H1 (cell line): ENCODE measurements around the gene KCTD2. TPM values are rescaled to one million over a fixed set of nuclear protein-coding genes. Genes with fewer than 3 reads are reported as not detected.

Experiments used
- BRCA1 ChIP-seq: IDR thresholded peaks from 2 replicates; pipeline ENCODE4 v1.6.1; 2012; ENCODE audit warnings: low read depth, low read length, improper control_type of control experiment
- CBX8 ChIP-seq: fragments of 300-800, 300-1000 bp; sonication (generic); IDR thresholded peaks from 2 replicates; pipeline ENCODE4 v1.7.1; 2016; ENCODE audit warnings: low read depth, low read length, borderline replicate concordance
- CHD1 ChIP-seq: IDR thresholded peaks from 2 replicates; pipeline ENCODE4 v1.6.1; 2012; ENCODE audit warnings: low read depth, low read length, improper control_type of control experiment
- CTBP2 ChIP-seq: IDR thresholded peaks from 2 replicates; pipeline ENCODE4 v1.7.0; 2011; ENCODE audit warnings: borderline replicate concordance, mild to moderate bottlenecking, moderate library complexity, mixed read lengths, low read length; ENCODE audit not compliant: insufficient read depth, insufficient read length
- EGR1 ChIP-seq: IDR thresholded peaks from 2 replicates; pipeline ENCODE4 v1.6.1; 2011; ENCODE audit warnings: low read depth, low read length, borderline replicate concordance
- EP300 ChIP-seq, 2 experiments: IDR thresholded peaks; 1 replicate in 1 of 2; 2 replicates in 1 of 2; pipeline ENCODE4 v1.6.1; 2011 to 2012; ENCODE audit warnings: low read depth in 2 of 2, low read length in 2 of 2, mild to moderate bottlenecking in 2 of 2, borderline replicate concordance in 1 of 2, inconsistent platforms in 1 of 2, moderate library complexity in 1 of 2
- GABPA ChIP-seq: IDR thresholded peaks from 2 replicates; pipeline ENCODE4 v1.6.1; 2011; ENCODE audit warnings: mild to moderate bottlenecking, low read length, moderate library complexity, borderline replicate concordance; ENCODE audit not compliant: insufficient read depth
- GTF2F1 ChIP-seq: IDR thresholded peaks from 2 replicates; pipeline ENCODE4 v1.6.1; 2012; ENCODE audit warnings: low read depth, low read length, improper control_type of control experiment, borderline replicate concordance
- HDAC2 ChIP-seq, 2 experiments: fragments of 300-600 bp in 1 of 2; sonication (generic) in 1 of 2; IDR thresholded peaks; 2 replicates each; pipeline ENCODE4 v1.6.1; 2011 to 2012; ENCODE audit warnings: low read depth in 2 of 2, low read length in 2 of 2, mild to moderate bottlenecking in 2 of 2, moderate library complexity in 2 of 2, borderline replicate concordance in 1 of 2, inconsistent platforms in 1 of 2
- JUN ChIP-seq: IDR thresholded peaks from 2 replicates; pipeline ENCODE4 v1.6.1; 2011; ENCODE audit warnings: low read depth, mild to moderate bottlenecking, improper control_type of control experiment, low read length
- POLR2AphosphoS5 ChIP-seq: IDR thresholded peaks from 2 replicates; pipeline ENCODE4 v1.6.1; 2011; ENCODE audit warnings: low read depth, low read length
- RXRA ChIP-seq: IDR thresholded peaks from 2 replicates; pipeline ENCODE4 v1.6.1; 2011; ENCODE audit warnings: low read depth, mild to moderate bottlenecking, low read length, moderate library complexity; ENCODE audit not compliant: insufficient read depth
- SAP30 ChIP-seq: fragments of 300-600 bp; sonication (generic); IDR thresholded peaks from 2 replicates; pipeline ENCODE4 v1.7.1; 2012; ENCODE audit warnings: low read length, moderate library complexity, mild to moderate bottlenecking, inconsistent platforms; ENCODE audit not compliant: insufficient read depth, insufficient replicate concordance
- SIRT6 ChIP-seq: IDR thresholded peaks from one replicate; pipeline ENCODE4 v1.7.1; 2012; ENCODE audit warnings: low read length, inconsistent platforms
- SP1 ChIP-seq: IDR thresholded peaks from 2 replicates; pipeline ENCODE4 v1.6.1; 2011; ENCODE audit warnings: low read depth, low read length
- SRF ChIP-seq: IDR thresholded peaks from 2 replicates; pipeline ENCODE4 v1.6.1; 2011; ENCODE audit warnings: mild to moderate bottlenecking, low read depth, low read length, moderate library complexity
- SUZ12 ChIP-seq: fragments of 200-600 bp; sonication (generic); IDR thresholded peaks from 2 replicates; pipeline ENCODE4 v1.6.1; 2012; ENCODE audit warnings: mild to moderate bottlenecking, inconsistent platforms, low read length, moderate library complexity, mixed read lengths
- TBP ChIP-seq: IDR thresholded peaks from 2 replicates; pipeline ENCODE4 v1.6.1; 2011; ENCODE audit warnings: low read depth, low read length, improper control_type of control experiment
- YY1 ChIP-seq: IDR thresholded peaks from 2 replicates; pipeline ENCODE4 v1.6.1; 2011; ENCODE audit warnings: low read depth, mild to moderate bottlenecking, low read length
- polyA plus RNA-seq, 7 experiments: library from polyadenylated mRNA; depleted of rRNA in 3 of 7; stranded (reverse) in 5 of 7; unstranded in 2 of 7; fragments of >200 nt in 5 of 7; fragments of 200-250 nt in 2 of 7; gene quantifications; 1 replicate in 5 of 7; 2 replicates in 1 of 7; 4 replicates in 1 of 7; pipeline versions ENCODE4 v1.2.1 to v1.2.3, GENCODE V29; 2011 to 2013; ENCODE audit warnings: missing spikeins in 2 of 7, mixed read lengths in 2 of 7
- total RNA-seq: library from RNA; stranded (reverse); fragmentation: NEBNext Ultra II Directional; extraction: Animal tissue kit (Norgen Biotek cat#: 25700); gene quantifications from 2 replicates; pipeline ENCODE4 v1.2.1, GENCODE V29; 2021
- TF ChIP-seq, protein P1 (sequence below): IDR thresholded peaks from 2 replicates; pipeline ENCODE4 v1.6.1; 2011; ENCODE audit warnings: low read depth, mild to moderate bottlenecking, low read length; ENCODE audit not compliant: insufficient read depth
- TF ChIP-seq, protein P2 (sequence below): IDR thresholded peaks from 2 replicates; pipeline ENCODE4 v1.6.1; 2011; ENCODE audit warnings: low read length, improper control_type of control experiment
- TF ChIP-seq, protein P3 (sequence below): IDR thresholded peaks from 2 replicates; pipeline ENCODE4 v1.6.1; 2012; ENCODE audit warnings: inconsistent platforms

KCTD2 gene
- total and polyA plus RNA-seq, 2 of the 8 experiments (the other 6 are each of a cell fraction or from before 2014, with no cell fraction given), result 33.7 to 36.8 TPM

- TF ChIP-seq, protein P1, sequence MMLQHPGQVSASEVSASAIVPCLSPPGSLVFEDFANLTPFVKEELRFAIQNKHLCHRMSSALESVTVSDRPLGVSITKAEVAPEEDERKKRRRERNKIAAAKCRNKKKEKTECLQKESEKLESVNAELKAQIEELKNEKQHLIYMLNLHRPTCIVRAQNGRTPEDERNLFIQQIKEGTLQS, result no peak
- TF ChIP-seq YY1 (no peak), GABPA (no peak), CTBP2 (no peak), RXRA (no peak), CBX8 (no peak), SAP30 (no peak), HDAC2 (IDR thresholded peaks at IDR 0.05; ENCODE audit: borderline replicate concordance in 1 of 2, low read depth in 2 of 2, low read length in 2 of 2) (no peak), POLR2AphosphoS5 (peak; percentile 60; the same call in 1 of the 2 replicates), SP1 (no peak), SRF (no peak), CHD1 (0 out of 2 replicates have a peak, but pooled peaks have one; percentile 29), BRCA1 (no peak; the same call in 1 of the 2 replicates), GTF2F1 (no peak), TBP (peak; percentile 99), EGR1 (no peak), EP300 (IDR thresholded peaks at IDR 0.05; ENCODE audit: borderline replicate concordance in 1 of 2, low read depth in 2 of 2, low read length in 2 of 2) (no peak), SUZ12 (no peak), JUN (no peak), SIRT6 (no peak)
- TF ChIP-seq, protein P2, sequence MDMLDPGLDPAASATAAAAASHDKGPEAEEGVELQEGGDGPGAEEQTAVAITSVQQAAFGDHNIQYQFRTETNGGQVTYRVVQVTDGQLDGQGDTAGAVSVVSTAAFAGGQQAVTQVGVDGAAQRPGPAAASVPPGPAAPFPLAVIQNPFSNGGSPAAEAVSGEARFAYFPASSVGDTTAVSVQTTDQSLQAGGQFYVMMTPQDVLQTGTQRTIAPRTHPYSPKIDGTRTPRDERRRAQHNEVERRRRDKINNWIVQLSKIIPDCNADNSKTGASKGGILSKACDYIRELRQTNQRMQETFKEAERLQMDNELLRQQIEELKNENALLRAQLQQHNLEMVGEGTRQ, result peak; percentile 35; the same call in 1 of the 2 replicates
- TF ChIP-seq, protein P3, sequence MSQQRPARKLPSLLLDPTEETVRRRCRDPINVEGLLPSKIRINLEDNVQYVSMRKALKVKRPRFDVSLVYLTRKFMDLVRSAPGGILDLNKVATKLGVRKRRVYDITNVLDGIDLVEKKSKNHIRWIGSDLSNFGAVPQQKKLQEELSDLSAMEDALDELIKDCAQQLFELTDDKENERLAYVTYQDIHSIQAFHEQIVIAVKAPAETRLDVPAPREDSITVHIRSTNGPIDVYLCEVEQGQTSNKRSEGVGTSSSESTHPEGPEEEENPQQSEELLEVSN, result peak; percentile 78
These were observed 12.7 kb upstream of the KCTD2 start (continued) for GRCh38 chr17:75034236-75034908.
